BLaER1 (cell line): ENCODE data around the gene NEGR1.

Experiments used
- H3K27ac ChIP-seq: shearing (Covaris generic); formaldehyde crosslinking; 2 replicates; pipeline ENCODE4 v1.8.1; 2022
- H3K27me3 ChIP-seq: shearing (Covaris generic); formaldehyde crosslinking; 2 replicates; pipeline ENCODE4 v1.8.1; 2022
- H3K36me3 ChIP-seq: shearing (Covaris generic); formaldehyde crosslinking; 2 replicates; pipeline ENCODE4 v1.8.1; 2022
- H3K4me1 ChIP-seq: shearing (Covaris generic); formaldehyde crosslinking; 2 replicates; pipeline ENCODE4 v1.8.1; 2022
- H3K4me2 ChIP-seq: shearing (Covaris generic); formaldehyde crosslinking; 2 replicates; pipeline ENCODE4 v1.8.1; 2022
- H3K4me3 ChIP-seq: shearing (Covaris generic); formaldehyde crosslinking; 2 replicates; pipeline ENCODE4 v1.8.1; 2022
- H3K9ac ChIP-seq: shearing (Covaris generic); formaldehyde crosslinking; 2 replicates; pipeline ENCODE4 v1.8.1; 2022
- H3K9me3 ChIP-seq: shearing (Covaris generic); formaldehyde crosslinking; 2 replicates; pipeline ENCODE4 v1.8.1; 2022
- H4K20me1 ChIP-seq: shearing (Covaris generic); formaldehyde crosslinking; 2 replicates; pipeline ENCODE4 v1.8.1; 2022
- Cebpa-rat ChIP-seq: shearing (Covaris generic); IDR thresholded peaks from 2 replicates; pipeline ENCODE4 v1.8.1; 2022

The NEGR1 gene

GRCh38 chr1:71565262-71565661 lies 717.1 kb downstream of the NEGR1 start:
- Histone ChIP-seq H3K9me3 (no peaks in the 10 kb centered on the region), H3K4me1 (no peaks in the 10 kb centered on the region), H3K36me3 (no peaks in the 10 kb centered on the region), H3K4me2 (no peak overlapping the region), H3K27ac (no peak overlapping the region), H3K27me3 (no peaks in the 10 kb centered on the region), H3K4me3 (no peak overlapping the region), H4K20me1 (peaks cover 6% of the 10 kb centered on the region; the same call in 1 of the 2 replicates), H3K9ac (no peak overlapping the region)
- no peak for TF ChIP-seq Cebpa-rat

DNA sequence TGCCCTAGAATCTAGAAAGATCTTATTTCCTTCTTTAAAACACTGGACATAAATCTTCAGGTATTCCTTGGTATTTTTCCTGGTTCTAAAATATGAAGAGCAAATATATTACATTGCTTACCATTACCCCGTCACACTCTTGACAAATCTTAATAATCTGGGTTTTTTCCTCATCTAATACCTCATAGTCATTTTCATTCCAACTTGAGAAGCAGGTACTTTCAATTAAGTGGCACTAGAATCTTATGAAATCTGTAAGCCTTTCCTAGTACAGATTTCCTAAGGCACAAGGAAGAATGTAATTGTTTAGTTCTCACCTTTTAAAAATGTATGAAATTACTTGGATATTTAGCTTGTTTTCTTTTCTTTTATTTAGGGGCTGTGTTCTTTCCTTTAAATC lies 720.0 kb downstream of the NEGR1 start:
- H3K36me3 ChIP-seq: no peaks in the 10 kb centered on the region
- H3K4me1 ChIP-seq: no peaks in the 10 kb centered on the region
- no peak for TF ChIP-seq Cebpa-rat
- no peaks in the 10 kb centered on the region for H3K27me3 ChIP-seq
- H3K9me3 ChIP-seq: no peaks in the 10 kb centered on the region
- no peak overlapping the region for H3K4me2 ChIP-seq
- no peak overlapping the region for H3K4me3 ChIP-seq
- H4K20me1 ChIP-seq: peaks cover 6% of the 10 kb centered on the region; the same call in 1 of the 2 replicates
- H3K9ac ChIP-seq: no peak overlapping the region
- no peak overlapping the region for H3K27ac ChIP-seq

DNA sequence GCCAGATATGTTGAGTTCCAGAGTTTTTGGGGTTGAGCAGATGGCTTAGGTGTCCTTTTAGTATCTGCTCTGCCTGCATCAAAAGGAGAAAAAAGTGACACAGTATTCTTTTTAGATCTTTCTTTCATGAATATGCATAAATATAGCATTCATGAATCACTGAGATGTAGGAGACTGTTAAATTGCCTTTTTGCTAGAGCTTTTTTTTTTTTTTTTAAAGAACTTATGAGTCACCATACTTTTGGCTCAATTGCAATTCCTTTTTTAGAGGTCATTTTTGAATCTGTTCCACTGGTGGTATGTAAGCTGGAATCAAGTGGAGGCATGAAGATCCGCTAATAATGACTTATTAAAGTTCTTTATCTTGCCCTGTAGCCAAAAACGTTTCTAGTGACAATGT lies 720.6 kb downstream of the NEGR1 start:
- no peak overlapping the region for H3K4me3 ChIP-seq
- H3K9me3 ChIP-seq: no peaks in the 10 kb centered on the region
- H4K20me1 ChIP-seq: peaks cover 6% of the 10 kb centered on the region; the same call in 1 of the 2 replicates
- no peaks in the 10 kb centered on the region for H3K27me3 ChIP-seq
- H3K27ac ChIP-seq: no peak overlapping the region
- no peak overlapping the region for H3K4me2 ChIP-seq
- no peaks in the 10 kb centered on the region for H3K4me1 ChIP-seq
- H3K9ac ChIP-seq: no peak overlapping the region
- no peak for TF ChIP-seq Cebpa-rat
- no peaks in the 10 kb centered on the region for H3K36me3 ChIP-seq

GRCh38 chr1:71561206-71561605 lies 721.1 kb downstream of the NEGR1 start:
- H3K9me3 ChIP-seq: no peaks in the 10 kb centered on the region
- H3K27ac ChIP-seq: no peak overlapping the region
- no peaks in the 10 kb centered on the region for H3K36me3 ChIP-seq
- H4K20me1 ChIP-seq: peaks cover 6% of the 10 kb centered on the region; the same call in 1 of the 2 replicates
- no peak overlapping the region for H3K9ac ChIP-seq
- H3K27me3 ChIP-seq: no peaks in the 10 kb centered on the region
- no peak overlapping the region for H3K4me2 ChIP-seq
- no peak for TF ChIP-seq Cebpa-rat
- no peaks in the 10 kb centered on the region for H3K4me1 ChIP-seq
- H3K4me3 ChIP-seq: no peak overlapping the region

DNA sequence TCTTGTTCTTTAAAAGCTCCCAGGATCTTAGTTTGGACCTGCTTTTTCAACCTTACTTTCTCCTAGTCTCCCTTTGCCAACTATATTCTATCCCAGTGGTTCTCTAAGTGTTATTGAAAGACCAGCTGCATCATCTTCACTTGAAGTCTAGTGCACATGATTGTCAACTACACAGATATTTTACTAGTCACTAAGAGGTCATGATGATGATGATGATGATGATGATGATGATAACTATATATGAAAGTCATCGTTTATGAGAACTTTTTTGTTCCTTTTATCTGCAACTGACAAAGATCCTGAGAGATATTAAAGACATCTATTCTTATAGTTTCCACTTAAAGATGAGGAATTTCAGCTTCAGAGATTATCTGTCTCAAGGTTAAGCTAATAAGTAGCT lies 722.5 kb downstream of the NEGR1 start:
- no peaks in the 10 kb centered on the region for H3K9me3 ChIP-seq
- H3K4me3 ChIP-seq: no peak overlapping the region
- no peaks in the 10 kb centered on the region for H3K4me1 ChIP-seq
- H3K36me3 ChIP-seq: no peaks in the 10 kb centered on the region
- no peak overlapping the region for H3K4me2 ChIP-seq
- no peak overlapping the region for H3K27ac ChIP-seq
- no peaks in the 10 kb centered on the region for H3K27me3 ChIP-seq
- TF ChIP-seq Cebpa-rat: no peak
- H3K9ac ChIP-seq: no peak overlapping the region
- peaks cover 2% of the 10 kb centered on the region; the same call in 1 of the 2 replicates for H4K20me1 ChIP-seq

- no peak for TF ChIP-seq Cebpa-rat
Measured at GRCh38 chr1:71557138-71557537, 725.2 kb downstream of the NEGR1 start.

GRCh38 chr1:71548398-71548890 lies 733.9 kb downstream of the NEGR1 start:
- Histone ChIP-seq H3K36me3 (no peaks in the 10 kb centered on the region), H3K4me3 (no peak overlapping the region), H3K27me3 (no peaks in the 10 kb centered on the region), H3K9me3 (no peaks in the 10 kb centered on the region), H3K4me1 (no peaks in the 10 kb centered on the region), H3K27ac (no peak overlapping the region), H3K4me2 (no peak overlapping the region), H3K9ac (no peak overlapping the region), H4K20me1 (peaks cover 8% of the 10 kb centered on the region; the same call in 1 of the 2 replicates)
- TF ChIP-seq Cebpa-rat: no peak

More at GRCh38 chr1:71557138-71557537, 725.2 kb downstream of the NEGR1 start:
- H3K9ac ChIP-seq: no peak overlapping the region
- no peaks in the 10 kb centered on the region for H3K27me3 ChIP-seq
- no peaks in the 10 kb centered on the region for H3K9me3 ChIP-seq
- H3K27ac ChIP-seq: no peak overlapping the region
- H4K20me1 ChIP-seq: no peaks in the 10 kb centered on the region; the same call in 1 of the 2 replicates
- H3K4me1 ChIP-seq: no peaks in the 10 kb centered on the region
- H3K4me3 ChIP-seq: no peak overlapping the region
- no peak overlapping the region for H3K4me2 ChIP-seq
- no peaks in the 10 kb centered on the region for H3K36me3 ChIP-seq

DNA sequence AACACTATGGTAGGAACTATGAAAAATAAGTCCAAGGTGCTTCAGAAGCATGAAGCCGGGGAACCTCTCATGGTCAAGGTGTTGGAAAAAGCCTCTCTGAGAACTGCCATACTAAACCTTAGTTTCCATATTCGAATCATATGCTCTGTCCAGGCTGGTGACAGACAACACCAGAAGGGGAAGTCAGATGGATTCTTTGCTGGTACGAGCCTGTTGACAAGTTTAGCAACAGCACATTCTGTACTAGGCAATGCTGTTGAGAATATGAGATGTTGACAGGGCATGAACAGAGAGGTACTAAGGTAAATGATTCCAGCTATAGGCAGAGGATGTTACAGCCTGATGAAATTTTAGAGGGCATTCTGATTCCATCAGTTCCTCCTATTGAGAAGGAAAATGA lies 740.2 kb downstream of the NEGR1 start:
- Histone ChIP-seq H3K9me3 (no peaks in the 10 kb centered on the region), H3K27me3 (no peaks in the 10 kb centered on the region), H3K36me3 (no peaks in the 10 kb centered on the region), H4K20me1 (peaks cover 8% of the 10 kb centered on the region; the same call in 1 of the 2 replicates), H3K9ac (no peak overlapping the region), H3K4me2 (no peak overlapping the region), H3K4me1 (no peaks in the 10 kb centered on the region), H3K27ac (no peak overlapping the region), H3K4me3 (no peak overlapping the region)
- no peak for TF ChIP-seq Cebpa-rat

- Histone ChIP-seq H3K9ac (no peak overlapping the region), H3K27me3 (no peaks in the 10 kb centered on the region), H3K27ac (no peak overlapping the region), H3K36me3 (no peaks in the 10 kb centered on the region), H3K9me3 (no peaks in the 10 kb centered on the region), H4K20me1 (no peaks in the 10 kb centered on the region; the same call in 1 of the 2 replicates), H3K4me1 (no peaks in the 10 kb centered on the region), H3K4me3 (no peak overlapping the region), H3K4me2 (no peak overlapping the region)
- no peak for TF ChIP-seq Cebpa-rat
Measured at GRCh38 chr1:71533950-71534349, 748.4 kb downstream of the NEGR1 start.

GRCh38 chr1:71532343-71532742 lies 750.0 kb downstream of the NEGR1 start:
- no peak overlapping the region for H3K9ac ChIP-seq
- no peaks in the 10 kb centered on the region for H3K36me3 ChIP-seq
- TF ChIP-seq Cebpa-rat: no peak

GRCh38 chr1:71526824-71527223 lies 755.5 kb downstream of the NEGR1 start:
- no peak for TF ChIP-seq Cebpa-rat
- Histone ChIP-seq H4K20me1 (peaks cover 28% of the 10 kb centered on the region; the same call in 1 of the 2 replicates), H3K4me2 (no peak overlapping the region), H3K27ac (no peak overlapping the region), H3K4me1 (no peaks in the 10 kb centered on the region), H3K27me3 (no peaks in the 10 kb centered on the region), H3K9ac (no peak overlapping the region), H3K9me3 (no peaks in the 10 kb centered on the region), H3K4me3 (no peak overlapping the region), H3K36me3 (no peaks in the 10 kb centered on the region)

More at GRCh38 chr1:71532343-71532742, 750.0 kb downstream of the NEGR1 start:
- no peak overlapping the region for H3K4me2 ChIP-seq
- H4K20me1 ChIP-seq: no peaks in the 10 kb centered on the region; the same call in 1 of the 2 replicates
- no peaks in the 10 kb centered on the region for H3K4me1 ChIP-seq
- H3K27ac ChIP-seq: no peak overlapping the region
- H3K27me3 ChIP-seq: no peaks in the 10 kb centered on the region
- H3K4me3 ChIP-seq: no peak overlapping the region
- H3K9me3 ChIP-seq: no peaks in the 10 kb centered on the region
